Calu3 (cell line): ENCODE data around the gene FILIP1L. TPM values are rescaled to one million over a fixed set of nuclear protein-coding genes. Genes with fewer than 3 reads are reported as not detected.

Experiments used
- BruUV-seq: library from RNA; stranded (reverse); fragments of 400-500 nt; replicated peaks from 2 replicates; lab custom pipeline; 2021; lab: Mats Ljungman, UMichigan
- CTCF ChIA-PET: fragments of 300-600 bp; sonication (Branson Sonifier 250); formaldehyde crosslinking; loops from one replicate; lab custom pipeline; 2022; ENCODE audit warnings: antibody characterized with exemption; lab: Charles Lee
- DNase-seq: peaks from one replicate; pipeline ENCODE4 v3.0.0; 2022
- H3K27ac Mint-ChIP-seq: one replicate; pipeline ENCODE4 v1.8.0; 2022; ENCODE audit warnings: mixed read lengths; ENCODE audit not compliant: unreplicated experiment
- H3K27me3 Mint-ChIP-seq: one replicate; pipeline ENCODE4 v1.8.0; 2022; ENCODE audit warnings: mixed read lengths; ENCODE audit not compliant: unreplicated experiment
- H3K36me3 Mint-ChIP-seq: one replicate; pipeline ENCODE4 v1.8.0; 2022; ENCODE audit warnings: mild to moderate bottlenecking, moderate library complexity, mixed read lengths; ENCODE audit not compliant: insufficient read depth, unreplicated experiment
- H3K4me1 Mint-ChIP-seq: one replicate; pipeline ENCODE4 v1.8.0; 2022; ENCODE audit warnings: mild to moderate bottlenecking, low read depth, mixed read lengths; ENCODE audit not compliant: unreplicated experiment
- H3K4me3 Mint-ChIP-seq: one replicate; pipeline ENCODE4 v1.8.0; 2022; ENCODE audit warnings: mild to moderate bottlenecking, low read depth, moderate library complexity, mixed read lengths; ENCODE audit not compliant: unreplicated experiment
- H3K9me3 Mint-ChIP-seq: one replicate; pipeline ENCODE4 v1.8.0; 2022; ENCODE audit warnings: low read depth, mixed read lengths; ENCODE audit not compliant: unreplicated experiment
- CTCF ChIP-seq: fragments of 200-600 bp; IDR thresholded peaks from one replicate; pipeline ENCODE4 v1.8.0; 2022; ENCODE audit warnings: antibody characterized with exemption; ENCODE audit not compliant: unreplicated experiment
- intact Hi-C: fragments of 100-400 bp; cut with micrococcal nuclease; formaldehyde crosslinking; loops from one replicate; pipeline ENCODE4 v1.10.0; 2022; ENCODE audit not compliant: unreplicated experiment
- total RNA-seq: library from RNA; stranded (reverse); gene quantifications from 2 replicates; pipeline ENCODE4 v1.2.3, GENCODE V29; 2022

Gene FILIP1L
- total RNA-seq, 1 experiment from 2014 or later, result 5.2 TPM

GRCh38 chr3:99848433-99848832, 265.9 kb downstream of the FILIP1L start:
- no peak overlapping the region for H3K4me3 Mint-ChIP-seq
- no peaks in the 10 kb centered on the region for H3K36me3 Mint-ChIP-seq
- TF ChIP-seq CTCF, result no peak
- BruUV-seq, result no TSS peak
- CTCF ChIA-PET, result no interaction called here
- no peak for DNase-seq
- no peaks in the 10 kb centered on the region for H3K9me3 Mint-ChIP-seq
- peaks cover 12% of the 10 kb centered on the region for H3K4me1 Mint-ChIP-seq
- H3K27me3 Mint-ChIP-seq, result no peaks in the 10 kb centered on the region
- intact Hi-C loops, result loop anchor here (10.0 kb wide), 2 partner anchors 196 to 236 kb away; no protein-coding TSS in a partner anchor
- no peak overlapping the region for H3K27ac Mint-ChIP-seq

- Mint-ChIP-seq H3K36me3 (no peaks in the 10 kb centered on the region), H3K4me3 (no peak overlapping the region), H3K4me1 (peaks cover 19% of the 10 kb centered on the region), H3K27me3 (no peaks in the 10 kb centered on the region), H3K9me3 (no peaks in the 10 kb centered on the region), H3K27ac (no peak overlapping the region)
- CTCF ChIA-PET, result interaction anchor here (0.7 to 1.7 kb wide), 5 partner anchors 13 to 448 kb away, joined by 3 to 7 read pairs (median 4); no protein-coding TSS in a partner anchor
- no TSS peak for BruUV-seq
- no peak for TF ChIP-seq CTCF
- peak; percentile 24 for DNase-seq
- intact Hi-C loops, result loop anchor here (10.0 kb wide), 2 partner anchors 198 to 238 kb away; no protein-coding TSS in a partner anchor
These were observed 267.7 kb downstream of the FILIP1L start for GRCh38 chr3:99846477-99847160.

GRCh38 chr3:99845999-99846398, 268.3 kb downstream of the FILIP1L start:
- Mint-ChIP-seq H3K9me3 (no peaks in the 10 kb centered on the region), H3K36me3 (no peaks in the 10 kb centered on the region), H3K4me3 (no peak overlapping the region), H3K4me1 (peaks cover 19% of the 10 kb centered on the region), H3K27me3 (no peaks in the 10 kb centered on the region), H3K27ac (no peak overlapping the region)
- CTCF ChIA-PET, result interaction anchor here (0.7 to 1.7 kb wide), 4 partner anchors 340 to 449 kb away, joined by 3 to 7 read pairs (median 4); no protein-coding TSS in a partner anchor
- intact Hi-C loops, result loop anchor here (10.0 kb wide), 2 partner anchors 199 to 239 kb away; no protein-coding TSS in a partner anchor
- no TSS peak for BruUV-seq
- no peak for DNase-seq
- TF ChIP-seq CTCF, result no peak

- no peaks in the 10 kb centered on the region for H3K27me3 Mint-ChIP-seq
- intact Hi-C loops, result loop anchor here (10.0 kb wide), 2 partner anchors 199 to 239 kb away; no protein-coding TSS in a partner anchor
- CTCF ChIA-PET, result interaction anchor here (1.7 kb wide), 1 partner anchor 409 kb away, joined by 5 read pairs; no protein-coding TSS in a partner anchor
- TF ChIP-seq CTCF, result no peak
- BruUV-seq, result no TSS peak
- DNase-seq, result no peak
- H3K4me3 Mint-ChIP-seq, result no peak overlapping the region
- no peak overlapping the region for H3K27ac Mint-ChIP-seq
- H3K9me3 Mint-ChIP-seq, result no peaks in the 10 kb centered on the region
- H3K36me3 Mint-ChIP-seq, result no peaks in the 10 kb centered on the region
- H3K4me1 Mint-ChIP-seq, result peaks cover 19% of the 10 kb centered on the region
These were observed 269.0 kb downstream of the FILIP1L start for GRCh38 chr3:99845331-99845730.
